H1 (cell line): ENCODE data around the gene CRTAP. TPM values are rescaled to one million over a fixed set of nuclear protein-coding genes. Genes with fewer than 3 reads are reported as not detected.
"Not testable (repeated sequence)": the region's sequence is repeated elsewhere in the genome, so short reads cannot be mapped to it uniquely, and the experiment has no call there.

Experiments
- CTCF ChIA-PET: fragments of 300-600 bp; sonication (Branson Sonifier 250); formaldehyde crosslinking; loops from one replicate; lab custom pipeline; 2021; ENCODE audit not compliant: partially characterized antibody; lab: Charles Lee
- POLR2A ChIA-PET: fragments of 300-600 bp; sonication (Branson Sonifier 250); formaldehyde crosslinking; loops from one replicate; lab custom pipeline; 2021; ENCODE audit warnings: inconsistent platforms; ENCODE audit not compliant: partially characterized antibody; lab: Charles Lee
- DNase-seq, 2 experiments: peaks; one replicate each; pipeline versions ENCODE4 v3.0.0 to v3.0.0-alpha.2; 2010 to 2022; ENCODE audit warnings: low spot score in 2 of 2, low read depth in 1 of 2, mixed read lengths in 1 of 2
- FAIRE-seq: peaks from 2 replicates; lab custom pipeline; 2011; peaks lifted over from hg19 to GRCh38; lab: Jason Lieb, UNC
- H2AFZ ChIP-seq: 2 replicates; pipeline ENCODE4 v1.8.1; 2012; ENCODE audit warnings: low read length, inconsistent platforms
- H2AK5ac ChIP-seq: 2 replicates; pipeline ENCODE4 v1.6.1; 2013; ENCODE audit warnings: low read depth, low read length
- H2BK120ac ChIP-seq: replicated peaks from 2 replicates; pipeline ENCODE3; 2013; ENCODE audit warnings: low read depth, low read length, inconsistent platforms
- H2BK12ac ChIP-seq: 2 replicates; pipeline ENCODE4 v1.6.1; 2013; ENCODE audit warnings: low read depth, low read length
- H2BK15ac ChIP-seq: 2 replicates; pipeline ENCODE4 v1.6.1; 2013; ENCODE audit warnings: low read length
- H2BK20ac ChIP-seq: 2 replicates; pipeline ENCODE4 v1.6.1; 2013; ENCODE audit warnings: low read length
- H2BK5ac ChIP-seq: 2 replicates; pipeline ENCODE4 v1.6.1; 2013; ENCODE audit warnings: low read depth, low read length
- H3K14ac ChIP-seq: 2 replicates; pipeline ENCODE4 v1.6.1; 2013; ENCODE audit warnings: inconsistent platforms; ENCODE audit not compliant: insufficient read length
- H3K18ac ChIP-seq: 2 replicates; pipeline ENCODE4 v1.6.1; 2013; ENCODE audit warnings: low read length; ENCODE audit errors: extremely low read depth
- H3K23ac ChIP-seq: 2 replicates; pipeline ENCODE4 v1.6.1; 2013; ENCODE audit warnings: inconsistent platforms; ENCODE audit not compliant: insufficient read length
- H3K23me2 ChIP-seq: 2 replicates; pipeline ENCODE4 v1.6.1; 2013; ENCODE audit warnings: low read depth, low read length
- H3K27ac ChIP-seq: 2 replicates; pipeline ENCODE4 v1.6.1; 2011; ENCODE audit warnings: low read depth, low read length, inconsistent platforms
- H3K27me3 ChIP-seq, 4 experiments: replicated peaks in 1 of 4; 1 replicate in 1 of 4; 2 replicates in 3 of 4; pipeline versions ENCODE4 v1.6.1 to v1.8.1; 2011 to 2013; ENCODE audit warnings: low read length in 3 of 4, mild to moderate bottlenecking in 3 of 4, inconsistent platforms in 2 of 4, mixed read lengths in 2 of 4, moderate library complexity in 1 of 4; ENCODE audit not compliant: control insufficient read depth in 3 of 4, insufficient read depth in 3 of 4; ENCODE audit errors: extremely low read depth in 1 of 4
- H3K36me3 ChIP-seq, 4 experiments: 2 replicates each; pipeline versions ENCODE4 v1.6.1 to v1.8.1; 2011 to 2013; ENCODE audit warnings: mild to moderate bottlenecking in 4 of 4, low read length in 3 of 4, moderate library complexity in 2 of 4, control low read depth in 1 of 4, inconsistent platforms in 1 of 4; ENCODE audit not compliant: insufficient read depth in 4 of 4, control insufficient read depth in 2 of 4
- H3K4ac ChIP-seq: replicated peaks from 2 replicates; pipeline ENCODE3; 2013; ENCODE audit warnings: low read length, low read depth, mixed read lengths, inconsistent platforms; ENCODE audit not compliant: insufficient read length
- H3K4me1 ChIP-seq, 4 experiments: replicated peaks in 1 of 4; 1 replicate in 1 of 4; 2 replicates in 3 of 4; pipeline versions ENCODE4 v1.6.1 to v1.8.1; 2011 to 2013; ENCODE audit warnings: low read length in 3 of 4, inconsistent platforms in 2 of 4, mixed read lengths in 1 of 4; ENCODE audit not compliant: insufficient read depth in 4 of 4, control insufficient read depth in 3 of 4
- H3K4me2 ChIP-seq, 2 experiments: 2 replicates each; pipeline versions ENCODE4 v1.6.1 to v1.8.1; 2011 to 2013; ENCODE audit warnings: low read depth in 2 of 2, low read length in 2 of 2, control low read depth in 1 of 2, inconsistent platforms in 1 of 2, mild to moderate bottlenecking in 1 of 2; ENCODE audit not compliant: insufficient read depth in 1 of 2
- H3K4me3 ChIP-seq, 4 experiments: fragments of 200-600, 300-600 bp in 1 of 4; sonication (generic), shearing (Covaris generic), sonication (Bioruptor Twin) in 1 of 4; 2 replicates each; pipeline versions ENCODE4 v1.5.1 to v1.8.1; 2011 to 2016; ENCODE audit warnings: low read length in 4 of 4, low read depth in 3 of 4, control low read depth in 2 of 4, inconsistent platforms in 2 of 4, mild to moderate bottlenecking in 2 of 4, mixed read lengths in 1 of 4, moderate library complexity in 1 of 4; ENCODE audit not compliant: insufficient read depth in 2 of 4; ENCODE audit errors: extremely low read depth in 1 of 4
- H3K56ac ChIP-seq: replicated peaks from 2 replicates; pipeline ENCODE3; 2013; ENCODE audit warnings: low read depth, mild to moderate bottlenecking, mixed read lengths, low read length, inconsistent platforms; ENCODE audit not compliant: insufficient read length
- H3K79me1 ChIP-seq: 2 replicates; pipeline ENCODE4 v1.6.1; 2013; ENCODE audit warnings: low read depth, low read length, control low read depth
- H3K79me2 ChIP-seq, 2 experiments: 2 replicates each; pipeline versions ENCODE4 v1.6.1 to v1.8.1; 2012 to 2013; ENCODE audit warnings: low read length in 2 of 2, mild to moderate bottlenecking in 2 of 2, inconsistent platforms in 1 of 2; ENCODE audit not compliant: insufficient read depth in 2 of 2, control insufficient read depth in 1 of 2
- H3K9ac ChIP-seq, 4 experiments: replicated peaks in 1 of 4; 1 replicate in 1 of 4; 2 replicates in 3 of 4; pipeline versions ENCODE4 v1.6.1 to v1.8.1; 2011 to 2013; ENCODE audit warnings: low read depth in 3 of 4, low read length in 3 of 4, control low read depth in 2 of 4, mild to moderate bottlenecking in 2 of 4, moderate library complexity in 2 of 4, inconsistent platforms in 1 of 4; ENCODE audit errors: extremely low read depth in 1 of 4
- H3K9me3 ChIP-seq, 2 experiments: 2 replicates each; pipeline versions ENCODE4 v1.6.1 to v1.8.1; 2012 to 2013; ENCODE audit warnings: mild to moderate bottlenecking in 2 of 2, moderate library complexity in 2 of 2, control low read depth in 1 of 2, inconsistent platforms in 1 of 2, low read depth in 1 of 2, low read length in 1 of 2, mixed read lengths in 1 of 2; ENCODE audit not compliant: insufficient read depth in 2 of 2
- H4K20me1 ChIP-seq, 2 experiments: replicated peaks in 1 of 2; 2 replicates each; pipeline versions ENCODE3 to v1.8.1; 2011 to 2013; ENCODE audit warnings: inconsistent platforms in 2 of 2, low read length in 2 of 2, mild to moderate bottlenecking in 1 of 2; ENCODE audit not compliant: insufficient read depth in 2 of 2, control insufficient read depth in 1 of 2
- H4K5ac ChIP-seq: 2 replicates; pipeline ENCODE4 v1.6.1; 2013; ENCODE audit warnings: low read length, low read depth, mixed read lengths, inconsistent platforms; ENCODE audit not compliant: insufficient read length
- H4K8ac ChIP-seq: 2 replicates; pipeline ENCODE4 v1.8.0; 2013; ENCODE audit warnings: mild to moderate bottlenecking, moderate library complexity, low read length, inconsistent platforms; ENCODE audit not compliant: insufficient read depth; ENCODE audit errors: extremely low read depth
- H4K91ac ChIP-seq: replicated peaks from 2 replicates; pipeline ENCODE3; 2013; ENCODE audit warnings: low read length, mixed read lengths, inconsistent platforms; ENCODE audit not compliant: insufficient read length
- WGBS, 2 experiments: shearing (Covaris generic) in 1 of 2; methylation state at CpG; one replicate each; pipeline versions ENCODE4 v1.1.6 to v1.1.7; 2013 to 2015; ENCODE audit warnings: low lambda C conversion rate in 2 of 2, mixed read lengths in 2 of 2, inconsistent platforms in 1 of 2, low coverage in 1 of 2, missing lambda C conversion rate in 1 of 2; ENCODE audit not compliant: insufficient replicate concordance in 2 of 2, insufficient coverage in 1 of 2, insufficient read length in 1 of 2; ENCODE audit errors: extremely low coverage in 1 of 2, missing lambda C conversion rate in 1 of 2; 5-methylcytosine and 5-hydroxymethylcytosine counted together
- polyA plus RNA-seq, 7 experiments: library from polyadenylated mRNA; depleted of rRNA in 3 of 7; stranded (reverse) in 5 of 7; unstranded in 2 of 7; fragments of >200 nt in 5 of 7; fragments of 200-250 nt in 2 of 7; gene quantifications; 1 replicate in 5 of 7; 2 replicates in 1 of 7; 4 replicates in 1 of 7; pipeline versions ENCODE4 v1.2.1 to v1.2.3, GENCODE V29; 2011 to 2013; ENCODE audit warnings: missing spikeins in 2 of 7, mixed read lengths in 2 of 7
- total RNA-seq: library from RNA; stranded (reverse); fragmentation: NEBNext Ultra II Directional; extraction: Animal tissue kit (Norgen Biotek cat#: 25700); gene quantifications from 2 replicates; pipeline ENCODE4 v1.2.1, GENCODE V29; 2021

The CRTAP gene
- total and polyA plus RNA-seq, 2 of the 8 experiments (the other 6 are each of a cell fraction or from before 2014, with no cell fraction given), result 159 to 188 TPM

GRCh38 chr3:33106854-33107253 lies 7.0 kb upstream of the CRTAP start:
- not testable (repeated sequence) for H2AFZ ChIP-seq, H2BK12ac ChIP-seq, H3K4ac ChIP-seq, H3K4me2 ChIP-seq, H3K23ac ChIP-seq, H4K8ac ChIP-seq, H2BK15ac ChIP-seq, H4K5ac ChIP-seq, DNase-seq, H2AK5ac ChIP-seq, H3K79me2 ChIP-seq, H3K36me3 ChIP-seq, H3K18ac ChIP-seq, H3K9ac ChIP-seq, H3K4me3 ChIP-seq, H3K14ac ChIP-seq, H4K91ac ChIP-seq, H2BK120ac ChIP-seq, H4K20me1 ChIP-seq, H3K23me2 ChIP-seq, H3K9me3 ChIP-seq, FAIRE-seq, H2BK20ac ChIP-seq, H3K27ac ChIP-seq, H2BK5ac ChIP-seq, H3K4me1 ChIP-seq, H3K56ac ChIP-seq, H3K79me1 ChIP-seq, H3K27me3 ChIP-seq
- WGBS, 2 experiments, result 86% methylated on average over 2 of the region's 2 CpGs; no CpG with 5 or more reads in 1 of the 2 experiments
- ChIA-PET CTCF (interaction anchor here (1.1 kb wide), 1 partner anchor 14 kb away, joined by 4 read pairs; no protein-coding TSS in a partner anchor), POLR2A (interaction anchor here (1.3 kb wide), 1 partner anchor 8 kb away, joined by 4 read pairs; no protein-coding TSS in a partner anchor)
